ENCODE results near the gene NELFE.
"Not testable (repeated sequence)": the region's sequence is repeated elsewhere in the genome, so short reads cannot be mapped to it uniquely, and the experiment has no call there.

DNA sequence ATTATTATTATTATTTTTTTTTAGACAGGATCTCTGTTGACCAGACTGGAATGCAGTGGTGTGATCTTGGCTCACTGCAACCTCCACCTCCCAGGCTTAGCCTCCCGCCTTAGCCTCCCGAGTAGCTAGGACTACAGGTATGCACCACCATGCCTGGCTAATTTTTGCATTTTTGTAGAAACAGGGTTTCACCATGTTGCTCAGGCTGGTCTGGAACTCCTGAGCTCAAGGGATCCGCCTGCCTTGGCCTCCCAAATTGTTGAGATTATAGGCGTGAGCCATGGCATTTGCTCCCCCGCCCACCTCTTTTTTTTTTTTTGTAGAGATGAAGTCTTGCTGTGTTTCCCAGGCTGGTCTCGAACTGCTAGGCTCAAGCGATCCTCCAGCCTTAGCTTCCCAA, 49.5 kb downstream of the NELFE start:
- TF ChIP-seq, protein P1, sequence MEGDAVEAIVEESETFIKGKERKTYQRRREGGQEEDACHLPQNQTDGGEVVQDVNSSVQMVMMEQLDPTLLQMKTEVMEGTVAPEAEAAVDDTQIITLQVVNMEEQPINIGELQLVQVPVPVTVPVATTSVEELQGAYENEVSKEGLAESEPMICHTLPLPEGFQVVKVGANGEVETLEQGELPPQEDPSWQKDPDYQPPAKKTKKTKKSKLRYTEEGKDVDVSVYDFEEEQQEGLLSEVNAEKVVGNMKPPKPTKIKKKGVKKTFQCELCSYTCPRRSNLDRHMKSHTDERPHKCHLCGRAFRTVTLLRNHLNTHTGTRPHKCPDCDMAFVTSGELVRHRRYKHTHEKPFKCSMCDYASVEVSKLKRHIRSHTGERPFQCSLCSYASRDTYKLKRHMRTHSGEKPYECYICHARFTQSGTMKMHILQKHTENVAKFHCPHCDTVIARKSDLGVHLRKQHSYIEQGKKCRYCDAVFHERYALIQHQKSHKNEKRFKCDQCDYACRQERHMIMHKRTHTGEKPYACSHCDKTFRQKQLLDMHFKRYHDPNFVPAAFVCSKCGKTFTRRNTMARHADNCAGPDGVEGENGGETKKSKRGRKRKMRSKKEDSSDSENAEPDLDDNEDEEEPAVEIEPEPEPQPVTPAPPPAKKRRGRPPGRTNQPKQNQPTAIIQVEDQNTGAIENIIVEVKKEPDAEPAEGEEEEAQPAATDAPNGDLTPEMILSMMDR (IDR thresholded peaks at IDR 0.05), result not testable (repeated sequence)
- TF ChIP-seq POLR2A (IDR thresholded peaks at IDR 0.05), result not testable (repeated sequence)

Data from right lobe of liver (tissue), 4 donors.